Inferior parietal cortex (tissue), 1 donor: ENCODE measurements around the gene MCC.

Experiments
- DNase-seq: peaks from one replicate; pipeline ENCODE4 v3.0.0-alpha.2; 2016; ENCODE audit errors: extremely low spot score

The MCC gene

DNA sequence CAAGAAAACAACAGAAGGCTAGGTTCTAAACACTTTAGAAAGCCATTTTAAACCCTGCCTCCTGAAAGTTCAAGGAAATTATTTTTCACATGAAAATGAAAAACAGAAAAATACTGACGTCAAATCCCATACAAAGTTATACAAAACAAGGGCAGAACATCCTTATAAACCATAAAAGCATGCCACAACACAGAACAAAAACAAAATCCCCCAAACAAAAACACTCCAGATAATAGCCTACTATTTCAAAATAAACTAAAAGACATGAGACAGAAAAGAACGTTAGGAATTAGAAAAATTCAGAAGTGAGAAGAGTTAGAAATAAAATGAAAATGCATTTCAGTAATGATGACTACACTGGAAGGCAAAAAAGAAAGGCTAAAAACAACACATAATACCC, 338.0 kb downstream of the MCC start:
- DNase-seq: no peak

GRCh38 chr5:113147537-113147936, 340.7 kb downstream of the MCC start:
- no peak for DNase-seq

DNA sequence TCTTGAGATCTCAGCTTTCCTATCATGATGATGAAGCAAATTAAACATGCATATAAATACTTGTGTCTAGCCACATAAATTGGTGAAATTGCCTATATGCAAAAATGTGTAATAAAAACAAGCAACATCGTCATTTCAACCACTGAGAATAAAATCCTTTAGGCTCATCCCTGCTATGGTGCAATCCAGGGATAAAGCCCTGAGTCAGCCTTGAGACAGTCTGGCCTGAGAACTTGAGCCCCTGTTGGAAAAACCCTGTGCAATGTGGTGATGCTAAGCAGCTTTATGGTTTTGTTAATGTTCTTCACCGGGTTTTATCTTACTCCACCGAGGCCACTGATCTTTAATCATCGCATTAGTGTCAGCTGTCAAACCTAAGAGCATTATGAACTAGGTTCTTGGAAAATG, 341.1 kb downstream of the MCC start:
- no peak for DNase-seq

DNA sequence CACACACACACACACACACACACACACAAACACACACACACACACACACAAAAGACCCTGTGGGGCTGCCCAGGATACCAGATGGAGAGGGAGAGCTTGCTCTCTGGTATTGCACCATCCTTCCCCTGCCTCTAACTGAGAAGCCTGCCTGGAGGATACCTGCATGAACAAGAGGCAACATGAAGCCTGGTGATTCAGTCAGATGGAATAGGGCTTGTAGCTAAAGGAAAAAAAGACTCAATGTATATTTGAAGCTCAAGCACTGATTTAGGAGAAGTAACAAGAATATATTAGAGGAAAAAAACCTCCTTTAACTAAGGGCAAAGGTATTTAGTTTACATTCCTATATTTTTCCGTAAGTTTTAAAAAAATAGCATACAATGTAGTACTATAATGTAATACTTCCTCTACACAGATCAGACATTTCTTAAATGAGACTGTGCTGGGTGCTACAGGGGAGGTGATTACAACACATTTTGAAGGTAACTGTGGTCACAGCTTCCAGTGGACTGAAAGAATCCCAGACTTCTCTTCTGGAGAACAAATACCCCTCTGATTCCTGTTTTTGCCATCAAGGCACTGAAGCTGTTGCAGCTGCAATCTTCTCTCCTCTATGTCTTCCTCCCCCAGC, 342.4 kb downstream of the MCC start:
- no peak for DNase-seq

GRCh38 chr5:113142186-113142585, 346.1 kb downstream of the MCC start:
- DNase-seq: no peak

GRCh38 chr5:113140837-113141671, 347.2 kb downstream of the MCC start:
- no peak for DNase-seq

- DNase-seq: no peak
These were observed 354.9 kb downstream of the MCC start for GRCh38 chr5:113133211-113133975.

- no peak for DNase-seq
These were observed 355.7 kb downstream of the MCC start for GRCh38 chr5:113132564-113132963.

GRCh38 chr5:113128641-113129330, 359.5 kb downstream of the MCC start:
- no peak for DNase-seq

- DNase-seq: no peak
These were observed 360.2 kb downstream of the MCC start for GRCh38 chr5:113128082-113128481.

DNA sequence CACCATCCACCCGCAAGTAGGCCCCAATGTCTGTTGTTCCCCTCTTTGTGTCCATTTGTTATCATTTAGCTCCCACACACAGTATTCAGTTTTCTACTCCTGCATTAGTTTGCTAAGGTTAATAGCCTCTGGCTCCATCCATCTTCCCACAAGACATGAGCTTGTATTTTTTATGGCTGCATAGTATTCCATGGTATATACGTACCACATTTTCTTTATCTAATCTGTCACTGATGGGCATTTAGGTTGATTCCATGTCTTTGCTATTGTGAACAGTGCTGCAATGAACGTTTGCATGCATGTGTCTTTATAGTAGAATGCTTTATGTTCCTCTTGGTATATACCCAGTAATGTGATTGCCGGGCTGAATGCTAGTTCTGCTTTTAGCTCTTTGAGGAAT, 361.2 kb downstream of the MCC start:
- DNase-seq: no peak

- no peak for DNase-seq
These were observed 362.9 kb downstream of the MCC start for GRCh38 chr5:113125371-113125770.

GRCh38 chr5:113124914-113125313, 363.3 kb downstream of the MCC start:
- DNase-seq: no peak

GRCh38 chr5:113124265-113124664, 364.0 kb downstream of the MCC start:
- no peak for DNase-seq

- DNase-seq: no peak
These were observed 364.6 kb downstream of the MCC start for GRCh38 chr5:113123618-113124017.

DNA sequence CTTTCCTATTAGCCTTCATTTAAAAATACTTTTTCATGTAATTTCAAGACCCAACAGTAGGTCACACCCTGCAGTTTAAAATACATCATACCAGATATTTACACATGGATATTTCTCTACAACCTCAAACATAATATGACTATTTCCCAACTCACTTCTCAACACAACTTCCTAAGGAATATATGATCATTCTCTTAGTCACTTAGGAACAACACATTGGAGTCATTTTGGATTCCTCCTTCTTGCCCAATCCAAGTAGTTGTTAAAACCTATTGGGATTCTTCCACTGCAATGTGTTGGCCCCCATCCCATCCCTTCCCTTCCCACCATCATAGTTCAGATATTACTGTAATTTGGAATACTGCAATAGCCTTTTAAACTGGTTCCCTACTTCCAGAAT, 366.2 kb downstream of the MCC start:
- DNase-seq: no peak

DNA sequence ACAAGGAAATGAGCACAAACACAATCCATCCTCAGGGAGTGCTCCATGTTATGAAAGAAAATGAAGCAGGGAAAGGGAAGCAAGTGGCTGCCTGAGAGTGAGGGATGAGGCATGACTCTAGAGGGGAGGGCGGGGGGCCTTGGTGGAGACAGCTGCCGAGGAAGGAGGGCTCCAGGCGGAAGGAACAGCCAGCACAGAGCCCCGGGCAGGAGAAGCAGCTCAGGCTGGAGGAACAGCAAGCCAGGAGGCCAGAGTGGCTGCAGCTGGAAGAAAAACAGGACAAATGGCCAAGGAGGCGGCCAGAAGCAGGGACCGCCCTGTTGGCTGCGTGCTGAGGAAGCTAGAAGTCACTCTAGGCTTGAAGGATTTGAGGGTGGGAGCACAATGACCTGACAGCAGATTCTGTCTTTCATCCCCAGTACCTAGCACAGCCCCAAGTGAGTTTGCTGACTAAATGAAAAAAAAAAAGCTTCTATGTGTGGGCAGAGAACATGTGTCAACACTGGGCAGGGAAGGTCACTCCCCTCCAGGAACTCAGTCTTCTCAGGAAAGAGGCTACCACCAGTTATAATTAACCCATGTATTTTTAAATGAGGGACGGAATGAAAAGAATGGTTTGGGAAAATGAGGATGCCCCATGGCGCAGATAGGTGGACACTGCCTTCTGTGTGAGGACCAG, 368.9 kb downstream of the MCC start:
- DNase-seq: no peak

- DNase-seq: no peak
These were observed 369.5 kb downstream of the MCC start for GRCh38 chr5:113118765-113119164.

GRCh38 chr5:113118298-113118697, 370.0 kb downstream of the MCC start:
- DNase-seq: no peak

GRCh38 chr5:113117543-113118115, 370.6 kb downstream of the MCC start:
- no peak for DNase-seq

DNA sequence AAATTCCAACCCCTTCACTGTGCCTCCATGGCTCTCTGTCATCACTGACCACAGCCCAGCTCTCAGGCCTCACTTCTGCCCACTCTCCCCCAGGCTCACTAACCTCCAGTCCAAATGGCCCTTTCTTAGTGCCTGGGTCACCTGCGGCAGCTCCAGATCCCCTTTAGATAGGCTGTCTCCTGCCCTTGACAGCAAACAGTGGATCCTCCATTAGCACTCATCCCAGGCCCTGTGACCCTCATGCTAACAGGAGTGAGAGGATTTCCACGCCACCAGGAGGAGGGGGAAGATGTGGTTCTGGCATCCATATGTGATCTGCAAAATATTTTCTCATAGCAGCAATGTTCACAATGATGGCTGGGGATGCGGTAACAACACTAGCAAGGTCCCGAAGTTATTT, 372.3 kb downstream of the MCC start:
- DNase-seq: no peak
